GM19240 (cell line): ENCODE measurements around the gene RNF130.

Source experiments
- DNase-seq: peaks from one replicate; pipeline ENCODE4 v3.0.0; 2011; ENCODE audit warnings: low spot score; ENCODE audit not compliant: insufficient read length

RNF130 gene, protein sequence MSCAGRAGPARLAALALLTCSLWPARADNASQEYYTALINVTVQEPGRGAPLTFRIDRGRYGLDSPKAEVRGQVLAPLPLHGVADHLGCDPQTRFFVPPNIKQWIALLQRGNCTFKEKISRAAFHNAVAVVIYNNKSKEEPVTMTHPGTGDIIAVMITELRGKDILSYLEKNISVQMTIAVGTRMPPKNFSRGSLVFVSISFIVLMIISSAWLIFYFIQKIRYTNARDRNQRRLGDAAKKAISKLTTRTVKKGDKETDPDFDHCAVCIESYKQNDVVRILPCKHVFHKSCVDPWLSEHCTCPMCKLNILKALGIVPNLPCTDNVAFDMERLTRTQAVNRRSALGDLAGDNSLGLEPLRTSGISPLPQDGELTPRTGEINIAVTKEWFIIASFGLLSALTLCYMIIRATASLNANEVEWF

DNA sequence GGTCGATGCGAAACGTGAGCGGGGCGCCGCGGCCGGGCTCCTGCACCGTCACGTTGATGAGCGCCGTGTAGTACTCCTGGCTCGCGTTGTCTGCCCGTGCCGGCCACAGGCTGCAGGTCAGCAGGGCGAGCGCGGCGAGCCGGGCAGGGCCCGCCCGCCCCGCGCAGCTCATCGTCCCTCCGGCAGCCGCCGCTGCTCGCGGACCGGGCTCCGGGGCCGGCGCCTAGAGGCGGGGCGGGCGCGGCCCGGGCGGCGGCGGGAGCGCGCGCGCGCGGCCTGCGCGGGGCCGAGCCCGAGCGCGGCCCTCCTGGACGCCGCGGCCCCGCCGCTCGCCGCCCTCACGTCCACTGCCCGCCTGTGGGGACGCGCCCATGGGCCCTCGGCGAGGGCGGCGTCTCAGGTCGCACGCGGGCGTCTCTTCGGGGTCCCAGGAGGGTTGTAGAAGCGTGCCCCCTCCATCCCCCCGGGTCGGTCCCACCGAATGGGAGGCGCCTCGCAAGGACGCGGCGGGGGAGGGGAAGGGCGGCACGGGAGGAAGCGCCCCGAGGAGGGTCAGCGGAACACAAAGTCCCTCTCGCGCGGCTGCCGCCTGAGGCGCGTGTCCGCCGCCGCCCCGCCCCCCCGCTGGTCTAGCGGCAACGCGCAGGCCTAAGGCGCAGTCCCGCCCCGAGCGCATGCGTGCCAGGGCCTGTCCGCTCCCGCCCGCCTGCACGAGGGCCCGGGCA is at the start of gene RNF130:
Gene RNF130 (minus strand): TSS at position 229 of the 725 bp plus-strand sequence. CDS start 57 bp downstream, at position 172.
- DNase-seq = no peak

DNA sequence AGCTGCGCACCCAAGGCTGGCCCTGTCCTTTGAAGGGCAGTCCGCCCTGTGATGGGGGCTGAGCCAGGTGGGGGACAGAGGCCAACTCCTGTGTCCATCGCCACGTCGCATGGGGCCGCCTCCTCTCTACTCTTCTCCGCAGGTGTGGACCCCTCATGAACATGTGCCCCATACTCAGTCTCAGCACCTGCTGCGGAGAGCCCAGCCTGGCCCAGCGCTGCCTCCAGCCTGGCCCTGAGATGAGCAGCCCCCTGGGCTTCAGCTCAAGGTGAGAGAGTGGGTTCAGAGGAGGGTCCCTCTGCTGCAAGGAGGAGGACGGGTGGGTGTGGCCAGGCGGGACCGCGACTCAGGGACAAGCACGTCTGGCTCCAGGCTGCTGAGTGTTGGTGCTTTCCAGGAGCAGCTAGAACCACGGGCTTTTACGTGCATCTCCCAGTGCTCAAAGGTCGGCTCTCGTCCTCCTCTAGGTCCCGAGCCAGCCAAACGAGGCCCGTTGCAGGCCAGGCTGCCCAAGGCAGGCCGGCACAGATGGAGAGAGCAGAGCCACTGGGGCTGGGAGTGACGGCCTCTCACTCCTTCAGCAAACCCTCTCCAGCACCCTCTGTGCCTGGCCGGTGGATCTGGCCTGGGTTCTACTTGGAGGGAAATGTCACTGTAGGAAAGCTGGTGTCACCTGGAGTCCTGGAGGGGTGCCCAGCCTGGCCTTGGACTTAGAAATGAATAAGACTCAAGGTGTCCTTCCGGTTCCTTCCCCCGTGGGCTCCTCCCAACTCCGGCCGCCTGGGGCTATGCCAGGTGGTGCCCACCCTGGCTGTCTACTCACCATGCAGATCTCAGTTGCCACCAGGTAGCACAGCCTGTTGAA is 48.9 kb upstream of the RNF130 start:
- no peak for DNase-seq

DNA sequence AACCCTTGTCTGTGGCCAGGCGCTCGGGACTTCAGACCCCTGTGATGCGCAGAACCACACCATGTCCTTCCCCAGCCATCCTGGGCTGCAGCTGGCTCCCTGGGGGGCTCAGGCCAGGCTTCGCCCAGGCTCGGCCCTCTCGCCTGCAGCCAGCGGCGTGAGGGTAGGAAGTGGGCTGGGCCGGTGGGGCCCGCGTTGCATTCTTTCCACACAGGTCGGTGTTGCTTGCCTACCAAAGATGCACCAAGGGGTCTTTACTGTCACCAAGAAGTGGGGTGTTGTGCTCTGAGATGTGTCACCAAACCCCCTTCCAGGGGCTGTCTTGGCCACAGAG is 48.3 kb upstream of the RNF130 start:
- DNase-seq = no peak

DNA sequence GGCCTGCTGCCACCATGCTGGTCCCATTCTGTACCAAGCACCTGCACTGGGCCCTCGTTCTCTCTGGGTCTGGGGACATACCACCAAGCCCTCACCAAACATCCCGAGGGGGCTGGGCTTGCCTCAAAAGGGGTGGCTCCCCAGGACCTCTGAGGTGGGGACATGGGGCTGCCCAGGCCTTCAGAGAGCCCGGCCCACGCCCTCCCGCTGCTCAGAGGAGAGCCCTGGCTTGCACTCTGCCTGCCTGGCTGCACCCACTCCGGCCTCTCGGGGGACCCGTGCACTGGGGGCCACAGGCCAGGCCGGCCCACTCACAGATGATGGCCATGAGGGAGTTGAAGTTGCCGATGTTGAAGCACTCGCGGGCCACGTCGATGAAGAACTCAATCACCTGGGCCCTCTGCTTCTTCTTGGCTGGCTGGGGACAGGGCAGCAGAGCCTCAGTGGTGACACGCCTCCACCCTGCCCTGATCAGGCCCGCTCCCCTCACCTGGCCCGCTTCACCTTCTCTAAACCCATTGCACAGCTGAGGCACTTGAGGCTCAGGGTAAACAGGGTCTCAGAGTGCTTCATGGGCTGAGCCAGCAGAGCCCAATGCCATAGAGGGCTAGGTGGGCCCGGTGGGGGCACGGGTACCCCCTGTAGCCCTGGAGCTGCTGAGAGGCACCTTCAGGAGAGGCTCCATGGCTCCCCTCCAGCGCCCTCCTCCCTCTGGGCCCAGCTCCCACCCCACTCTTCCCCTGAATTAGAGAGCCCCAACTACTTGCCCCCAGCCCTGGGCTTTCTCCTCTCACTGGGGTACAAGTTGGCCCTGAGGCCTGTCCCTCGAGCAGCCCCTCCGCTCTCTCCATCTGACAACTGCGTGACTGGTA is 47.7 kb upstream of the RNF130 start:
- no peak for DNase-seq

DNA sequence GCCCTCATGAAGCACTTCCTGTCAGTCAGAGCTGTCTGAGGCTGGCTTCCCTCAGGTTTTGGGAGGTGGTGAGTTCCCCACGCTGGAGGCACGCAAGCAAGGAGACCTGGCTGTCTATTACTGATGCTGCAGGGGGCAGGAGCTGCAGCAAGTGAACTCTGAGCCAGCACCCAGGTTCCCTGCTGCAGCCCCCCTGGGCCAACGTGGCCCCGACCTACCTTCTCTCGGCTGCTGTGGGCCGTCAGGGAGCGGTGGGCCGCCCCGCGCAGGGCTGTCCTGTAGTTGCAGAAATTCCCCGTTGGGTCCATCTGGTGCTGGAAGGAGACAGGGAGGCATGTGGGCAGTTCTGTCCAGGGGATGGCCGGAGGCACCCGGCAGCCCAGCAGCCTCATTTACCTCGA is 46.8 kb upstream of the RNF130 start:
- DNase-seq = no peak

DNA sequence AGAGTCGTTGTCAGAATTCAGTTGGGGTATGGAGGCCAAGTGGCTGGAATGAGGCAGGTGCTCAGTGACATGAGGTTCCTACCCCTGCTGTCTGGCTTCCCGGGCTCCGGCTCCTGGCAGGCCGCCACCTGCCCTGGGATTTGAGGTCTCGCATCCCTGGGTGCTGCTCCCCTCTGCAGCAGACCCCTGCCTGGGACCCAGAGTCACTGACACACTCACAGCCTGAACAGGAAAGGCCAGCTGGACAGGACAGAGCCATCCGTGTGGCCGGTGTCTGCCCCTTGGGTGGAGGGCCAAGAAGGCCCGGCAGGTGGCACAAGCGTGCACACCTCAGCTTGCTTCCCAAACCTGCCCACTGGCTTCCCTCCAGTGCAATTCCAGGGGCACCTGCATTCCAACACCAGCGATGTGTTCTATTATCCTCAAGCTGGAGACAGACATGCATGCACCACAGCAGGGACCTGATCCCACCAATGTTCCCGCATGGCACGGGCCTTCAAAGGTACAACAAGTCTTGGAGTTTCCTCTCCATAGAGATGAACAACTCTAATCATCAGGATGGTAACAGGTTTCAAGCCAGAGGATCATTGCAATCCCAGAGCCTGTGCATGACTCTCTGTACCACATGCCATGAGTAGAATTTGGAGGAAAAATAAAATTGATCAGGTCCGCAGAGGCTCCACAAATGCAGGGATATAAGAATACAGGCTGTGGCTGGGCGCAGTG is 45.6 kb upstream of the RNF130 start:
- no peak for DNase-seq

DNA sequence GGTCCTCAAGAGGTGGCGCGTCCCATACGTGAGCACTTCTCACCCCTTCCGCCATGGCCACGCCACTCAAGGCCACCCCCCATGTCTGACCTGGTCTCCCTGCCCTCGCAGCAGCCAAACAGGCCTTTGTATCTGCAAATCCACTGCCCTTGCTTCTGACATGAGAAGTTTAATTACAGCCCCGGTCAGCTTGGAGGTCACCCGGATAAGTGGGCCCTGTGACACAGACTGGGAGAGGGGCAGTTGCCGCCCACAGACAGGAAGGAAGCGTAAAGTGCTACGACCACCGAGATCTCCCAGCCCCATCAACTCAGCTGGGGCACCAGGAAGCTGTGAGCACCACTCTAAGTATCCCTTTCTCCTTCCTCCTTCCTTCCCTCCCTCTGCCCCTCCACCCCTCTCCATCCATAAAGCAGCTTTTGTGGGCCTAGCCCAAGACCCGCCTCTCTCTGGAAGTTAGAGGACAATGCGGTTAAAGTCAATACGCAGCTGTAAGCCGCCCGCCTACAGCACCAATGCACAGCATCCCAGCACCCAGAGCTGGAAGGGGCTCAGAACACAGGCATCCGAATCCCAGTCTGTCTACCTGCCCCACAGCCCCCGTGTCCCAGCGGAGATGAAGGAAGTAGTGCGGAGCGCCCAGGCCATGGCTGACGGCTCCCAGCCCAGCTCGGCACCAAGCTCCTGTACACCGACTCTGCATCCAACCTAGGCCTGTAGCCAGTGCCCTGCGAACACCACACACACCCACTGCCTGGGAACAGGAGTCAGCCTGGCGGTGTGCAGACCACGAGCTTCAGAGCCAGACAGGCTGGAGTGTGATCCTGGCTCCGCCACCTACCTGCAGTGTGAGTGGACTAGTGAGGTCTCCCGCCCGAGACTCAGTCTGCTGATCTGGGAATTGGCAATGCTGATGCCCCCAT is 44.8 kb upstream of the RNF130 start:
- no peak for DNase-seq

DNA sequence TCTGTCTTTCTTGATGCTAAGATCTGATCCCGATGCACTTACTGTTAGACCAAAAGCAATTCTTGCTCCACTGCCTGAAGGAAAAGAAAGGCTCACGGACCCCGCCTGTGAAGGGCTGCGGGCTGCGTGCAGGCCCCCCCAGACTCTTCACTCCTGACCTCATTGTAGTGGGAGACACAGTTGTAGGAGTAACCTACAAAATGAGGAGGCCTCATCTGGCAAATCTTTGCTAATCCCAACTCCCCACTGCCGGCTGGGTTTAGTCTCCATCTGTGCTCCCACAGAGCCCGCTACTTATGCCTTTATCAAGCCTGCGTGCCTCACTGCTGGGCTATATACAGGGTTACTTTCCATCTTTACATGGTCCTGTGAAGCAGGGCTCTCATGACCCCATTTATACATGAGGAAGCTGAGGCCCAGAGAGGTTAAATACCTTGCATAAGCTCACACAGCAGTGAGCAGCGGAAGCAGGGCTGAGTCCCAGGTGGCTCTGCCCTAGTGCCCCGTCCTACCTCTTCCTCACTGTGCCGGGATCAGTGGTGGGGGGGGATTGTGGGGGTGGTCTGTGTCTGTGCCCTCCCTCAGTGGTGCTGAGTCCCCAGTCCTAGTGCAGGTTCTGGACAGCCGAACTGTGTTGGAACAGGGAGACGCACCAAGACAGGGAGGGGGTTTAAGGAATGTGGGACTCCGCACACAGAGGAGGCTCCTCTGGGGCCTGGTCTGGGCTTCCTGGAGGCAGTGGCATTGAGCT is 43.9 kb upstream of the RNF130 start:
- DNase-seq = no peak

DNA sequence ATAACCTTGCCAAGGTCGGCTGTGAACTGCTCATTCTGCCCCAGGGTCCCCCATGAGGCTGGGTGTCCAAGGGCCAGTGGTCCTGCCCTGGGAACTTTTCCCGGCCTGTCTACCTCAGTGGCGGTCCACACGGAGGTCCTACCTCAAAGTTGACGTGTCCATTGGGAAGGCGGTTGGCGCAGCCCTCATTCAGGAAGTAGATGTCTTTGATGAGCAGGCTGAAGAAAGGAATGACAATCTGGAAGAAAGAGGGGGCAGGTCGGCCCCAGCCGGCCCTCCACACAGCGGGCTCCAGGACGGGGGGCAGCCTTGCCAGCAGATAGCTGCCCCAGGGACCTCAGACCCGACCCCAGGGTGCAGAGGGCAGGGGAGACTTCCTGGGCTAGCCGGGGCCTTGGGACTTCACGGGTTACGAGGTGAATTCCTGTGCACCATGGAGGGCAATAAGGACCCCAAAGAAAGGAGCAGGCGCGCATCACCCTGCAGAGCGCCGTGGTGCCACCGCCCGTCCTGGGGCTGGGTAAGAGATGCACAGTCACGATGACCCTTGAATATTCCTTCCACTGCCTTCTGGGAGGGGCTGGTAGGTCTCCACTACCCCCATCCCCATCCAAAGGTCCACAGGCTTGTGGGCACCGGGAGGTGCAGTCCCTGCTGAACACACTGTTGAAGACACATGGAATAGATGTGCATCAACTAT is 42.9 kb upstream of the RNF130 start:
- DNase-seq = no peak

DNA sequence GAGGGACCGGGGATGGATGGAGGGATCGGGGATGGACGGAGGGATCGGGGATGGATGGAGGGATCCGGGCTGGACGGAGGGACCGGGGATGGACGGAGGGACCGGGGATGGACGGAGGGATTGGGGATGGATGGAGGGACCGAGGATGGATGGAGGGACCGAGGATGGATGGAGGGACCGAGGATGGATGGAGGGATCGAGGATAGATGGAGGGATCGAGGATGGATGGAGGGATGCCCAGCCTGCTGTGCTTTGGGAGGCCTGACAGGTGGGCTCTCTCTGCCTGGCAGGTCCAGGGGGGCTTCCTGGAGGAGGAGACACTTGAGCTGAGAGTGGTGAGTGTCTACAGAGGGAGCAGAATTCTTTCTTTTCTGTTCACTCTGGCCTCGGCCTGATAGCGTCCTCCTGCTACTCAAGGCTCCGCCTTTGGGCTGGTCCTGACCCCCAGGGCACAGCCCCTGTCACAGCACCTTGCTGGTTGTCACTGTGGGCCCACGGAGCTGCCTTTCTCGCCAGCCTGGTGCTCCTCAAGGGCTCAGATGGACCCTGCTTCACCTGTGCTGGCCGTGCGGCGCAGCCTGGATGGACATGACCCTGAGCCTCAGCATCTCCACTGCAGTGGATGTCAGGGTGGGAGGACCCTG is 42.2 kb upstream of the RNF130 start:
- no peak for DNase-seq

DNA sequence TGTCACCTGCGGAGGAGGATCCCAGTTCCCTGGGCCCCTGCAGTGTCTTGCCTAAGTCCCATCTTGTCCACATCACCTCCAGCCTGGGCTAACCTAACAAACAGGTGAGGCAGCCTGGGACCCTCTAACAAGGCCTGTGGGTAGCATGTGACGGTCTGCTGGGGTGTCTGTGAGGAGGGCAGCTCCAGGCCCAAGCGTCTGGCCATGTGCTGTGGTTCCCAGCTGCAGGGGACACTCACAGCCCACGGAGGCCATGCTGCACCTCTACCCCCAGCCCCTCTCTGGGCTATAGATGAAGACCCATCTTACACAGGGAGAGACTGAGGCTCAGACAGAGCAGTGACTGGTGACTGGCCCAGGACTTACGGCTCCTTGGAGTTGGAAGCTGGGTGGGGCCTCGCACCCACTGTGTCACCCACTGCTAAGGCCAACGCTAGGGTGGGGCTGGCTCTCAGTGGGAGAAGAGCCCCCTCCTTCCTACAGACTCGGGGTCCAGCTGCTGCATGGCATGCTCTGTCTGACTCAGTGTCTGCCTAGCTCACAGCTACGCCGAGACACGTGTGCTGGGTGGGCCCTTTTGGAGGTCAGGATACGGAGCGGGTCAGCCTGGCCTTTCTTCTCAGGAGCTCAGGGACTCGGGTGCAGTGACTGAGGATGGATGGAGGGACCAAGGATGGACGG is 40.8 kb upstream of the RNF130 start:
- DNase-seq = no peak

DNA sequence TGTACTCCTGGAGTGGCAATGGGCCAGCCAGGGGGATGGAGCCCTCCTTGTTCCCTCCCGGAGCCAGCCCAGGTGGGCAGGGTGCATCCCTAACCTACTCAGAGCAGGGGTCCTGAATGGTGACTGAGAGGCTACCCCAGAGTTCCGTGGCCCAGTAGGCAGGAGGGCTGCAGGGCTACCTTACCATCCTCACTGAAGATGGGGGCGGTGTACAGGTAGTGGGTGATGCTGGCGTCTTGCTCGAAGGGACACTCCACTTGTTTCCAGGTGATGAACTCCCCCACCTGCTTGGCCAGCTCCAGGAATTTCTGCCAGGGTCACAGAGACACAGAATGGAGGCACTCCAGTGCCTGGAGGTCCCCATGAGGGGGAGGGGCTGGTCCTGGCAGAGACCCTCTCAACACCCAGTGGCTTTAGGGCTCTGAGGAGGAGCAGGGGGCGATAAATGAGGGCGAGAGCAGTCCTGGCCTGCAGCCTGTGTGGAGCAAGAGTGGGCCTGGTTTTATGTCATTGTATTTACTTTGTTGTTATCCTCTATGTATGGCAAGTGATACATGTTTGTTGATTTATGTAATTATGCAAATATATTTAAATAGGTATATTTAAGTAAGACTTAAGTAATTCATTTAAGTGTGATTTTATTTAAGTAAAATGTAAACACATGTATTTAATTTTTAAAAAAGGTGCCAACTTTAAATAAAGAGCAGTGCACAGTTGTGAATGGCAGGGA is 39.9 kb upstream of the RNF130 start:
- no peak for DNase-seq

DNA sequence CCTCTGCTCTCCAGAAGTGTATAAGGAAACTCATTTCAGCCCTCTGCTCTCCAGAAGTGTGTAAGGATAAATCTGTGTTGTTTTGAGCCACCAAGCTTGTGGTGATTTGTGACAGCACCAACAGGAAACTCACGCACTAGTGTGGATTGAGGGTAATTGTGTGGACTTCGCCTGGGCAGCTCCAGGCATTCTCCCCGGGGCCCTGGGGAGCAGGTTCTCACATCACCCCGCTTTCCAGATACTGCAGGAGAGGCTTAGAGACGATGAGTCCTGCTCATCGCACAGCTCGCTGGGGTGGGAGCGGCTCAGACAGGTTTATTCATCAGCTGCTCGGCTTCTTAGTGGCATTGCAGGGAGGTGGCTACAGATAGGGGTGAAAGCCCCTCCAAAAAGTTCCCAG is 38.4 kb upstream of the RNF130 start:
- DNase-seq = no peak

DNA sequence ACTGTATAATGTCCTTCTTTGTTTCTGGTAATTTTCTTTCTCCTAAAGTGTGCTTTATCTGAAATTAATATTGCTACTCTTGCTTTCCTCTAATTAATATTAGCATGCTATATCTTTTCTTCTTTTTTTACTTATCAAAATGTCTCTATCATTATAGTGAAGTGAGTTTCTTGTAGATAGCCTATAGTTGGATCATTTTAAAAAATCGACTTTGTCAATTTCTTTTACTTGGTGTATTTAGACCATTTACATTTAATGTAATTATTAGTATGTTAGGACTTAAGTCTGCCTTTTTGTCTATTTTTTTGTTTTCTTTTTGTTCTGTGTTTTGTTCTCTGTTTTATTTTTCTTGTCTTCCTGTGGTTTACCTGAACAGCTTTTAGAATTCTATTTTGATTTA is 35.4 kb upstream of the RNF130 start:
- no peak for DNase-seq

DNA sequence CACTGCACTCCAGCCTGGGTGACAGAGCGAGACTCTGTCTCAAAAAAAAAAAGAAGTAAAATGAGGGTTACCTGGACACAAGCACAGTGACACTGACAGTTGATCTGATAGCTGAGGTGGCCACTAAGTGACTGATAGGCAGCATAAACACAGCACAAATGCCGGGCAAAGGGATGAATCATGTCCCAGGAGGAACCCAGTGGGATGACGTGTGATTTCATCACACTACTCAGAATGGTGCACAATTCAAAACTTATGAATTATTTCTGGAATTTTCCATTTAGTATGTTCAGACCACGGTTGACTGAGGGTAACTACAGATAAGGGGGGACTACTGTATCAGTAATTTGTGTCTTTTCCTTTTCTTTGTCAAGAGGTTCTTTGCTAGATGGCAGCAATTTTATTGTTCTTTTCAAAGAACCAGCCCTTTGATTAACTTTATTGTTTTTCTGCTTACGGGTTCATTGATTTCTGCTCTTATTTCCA is 34.3 kb upstream of the RNF130 start:
- no peak for DNase-seq

DNA sequence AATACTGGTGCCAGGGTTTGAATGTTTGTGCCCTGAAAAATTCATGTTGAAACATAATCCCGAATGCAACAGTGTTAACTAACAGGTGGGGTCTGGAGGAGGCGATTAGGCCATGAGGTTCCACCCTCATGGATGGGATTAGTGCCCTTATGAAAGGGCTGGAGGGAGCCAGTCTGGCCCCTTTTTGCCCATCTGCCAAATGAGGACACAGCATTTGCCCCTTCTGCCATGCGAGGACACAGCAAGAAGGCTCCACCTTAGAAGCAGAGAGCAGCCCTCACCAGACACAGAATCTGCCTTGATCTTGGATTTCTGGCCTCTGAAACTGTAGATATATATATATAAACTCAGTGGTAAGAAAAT is 32.6 kb upstream of the RNF130 start:
- no peak for DNase-seq
